IPS-NIHi7 (cell line): ENCODE measurements around the gene AGAP5.

Experiments
- DNase-seq: peaks from one replicate; pipeline ENCODE4 v3.0.0; 2012; ENCODE audit warnings: mixed read lengths; ENCODE audit errors: extremely low spot score

AGAP5 gene

GRCh38 chr10:73625884-73626752 is 71.8 kb downstream of the AGAP5 start:
- peak; percentile 97 for DNase-seq

- DNase-seq: peak; percentile 73
Observed at GRCh38 chr10:73625004-73625883, 72.7 kb downstream of the AGAP5 start.
